SH-SY5Y (cell line): ENCODE measurements around the gene TRABD2B.

Experiments
- GATA2 ChIP-seq: IDR thresholded peaks from 2 replicates; pipeline ENCODE4 v1.6.1; 2011; ENCODE audit warnings: mild to moderate bottlenecking, low read depth, low read length
- GATA3 ChIP-seq: IDR thresholded peaks from 2 replicates; pipeline ENCODE4 v1.6.1; 2011; ENCODE audit warnings: low read depth, mild to moderate bottlenecking, low read length, moderate library complexity

DNA sequence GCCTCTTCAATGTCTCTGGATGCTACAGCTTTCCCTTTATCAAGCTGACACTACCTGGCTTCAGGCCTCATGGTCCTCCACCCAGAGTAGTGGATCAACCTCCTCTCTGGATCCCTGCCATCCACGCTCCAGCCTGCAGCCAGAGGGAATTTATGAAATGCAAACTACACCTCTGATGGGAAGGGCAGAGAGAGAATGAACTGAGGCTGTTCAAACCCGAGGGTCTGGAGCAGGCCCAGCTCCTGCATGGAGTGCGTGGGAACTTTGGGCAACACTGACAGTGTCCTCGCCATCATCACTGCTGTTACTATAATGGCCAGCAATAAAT lies 157.8 kb downstream of the TRABD2B start:
- TF ChIP-seq GATA2 (no peak), GATA3 (no peak)
